ENCODE results near the gene MRPL49.
A peak's percentile ranks its signal among the peaks of the same experiment; 100 is the strongest.

MRPL49 gene

DNA sequence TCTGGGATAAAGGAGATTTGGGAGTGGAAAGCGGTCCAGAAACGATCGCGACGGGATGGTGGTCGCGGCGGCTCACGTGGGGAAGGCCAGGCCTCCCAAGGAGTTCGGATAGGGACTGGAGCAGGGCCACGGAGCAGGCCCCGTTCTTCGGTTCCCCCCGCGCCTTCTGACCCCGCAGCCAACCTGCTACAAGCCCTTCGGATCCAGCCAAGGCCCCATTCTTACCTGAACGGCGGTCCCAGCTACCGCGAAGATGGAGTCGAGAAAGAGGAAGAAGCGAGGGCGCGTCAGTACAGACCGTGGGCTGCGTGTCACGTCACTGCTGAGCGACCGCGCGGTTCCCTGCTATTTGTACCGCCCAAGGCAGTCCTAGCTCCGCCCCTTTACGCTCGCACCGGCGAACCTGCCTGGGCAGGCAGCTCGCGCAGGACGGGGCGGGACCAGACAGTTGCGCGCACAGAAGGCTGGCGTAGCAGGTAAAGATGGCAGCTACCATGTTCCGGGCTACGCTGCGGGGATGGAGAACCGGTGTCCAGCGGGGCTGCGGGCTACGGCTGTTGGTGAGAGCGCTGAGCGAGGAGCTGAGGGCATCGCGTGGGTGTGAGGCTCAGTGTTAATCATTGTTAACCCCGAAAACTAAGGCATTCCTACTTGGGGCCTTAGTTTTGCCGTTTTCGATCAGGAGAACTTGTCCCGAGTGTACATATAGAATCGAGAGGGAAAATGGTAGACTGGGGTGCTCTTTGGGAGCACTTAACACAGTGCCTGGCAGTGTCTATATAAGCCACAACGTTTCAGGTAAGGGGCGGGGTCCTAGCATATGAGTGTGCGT, at the start of gene MRPL49, which contains the start of gene FAU:
Gene MRPL49, plus strand, starts transcription at position 457 of the 832 bp plus-strand sequence. Its CDS starts 26 bp downstream, at position 483.
Gene FAU, minus strand, starts transcription at position 270 of the 832 bp plus-strand sequence. CDS start 321 bp downstream, outside the sequence.
- DNase-seq, result peak; percentile 93

DNA sequence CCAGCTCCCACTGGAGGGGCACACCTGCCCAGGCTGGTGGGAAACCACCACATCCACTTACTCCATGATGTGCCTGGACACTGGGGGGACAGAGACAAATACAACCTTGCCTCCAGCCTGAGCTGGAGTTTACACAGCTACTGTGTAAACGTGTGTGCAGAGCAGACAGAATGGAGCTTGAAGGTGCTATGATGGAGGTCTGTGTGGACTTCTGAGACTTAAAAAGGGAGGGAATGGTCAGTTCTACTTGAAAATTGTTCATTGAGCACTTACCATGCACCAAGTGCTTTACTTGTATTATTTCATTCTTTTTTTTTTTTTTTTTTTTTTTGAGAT, 49.5 kb upstream of the MRPL49 start:
- DNase-seq, result no peak

DNA sequence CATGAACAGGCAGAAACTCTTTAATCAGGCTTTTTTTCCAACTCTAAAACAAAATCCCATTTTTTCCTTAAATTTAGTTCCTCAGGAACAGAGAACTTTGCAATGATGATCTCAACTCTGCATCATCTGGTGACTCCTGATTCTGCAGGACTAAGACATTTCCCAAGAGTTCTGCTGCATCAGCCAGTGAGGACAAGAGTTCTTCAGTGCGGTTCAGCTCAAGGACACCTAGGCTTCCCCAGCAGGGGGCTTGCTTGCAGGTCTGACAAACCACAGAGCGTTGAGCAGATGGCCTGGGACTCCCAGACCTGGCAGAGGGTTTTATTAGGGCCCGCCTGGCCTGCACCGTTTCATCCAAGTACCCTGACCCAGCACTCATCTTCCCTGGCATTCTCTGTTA, 44.7 kb upstream of the MRPL49 start:
- DNase-seq, result peak; percentile 43

GRCh38 chr11:65078151-65078550, 44.0 kb upstream of the MRPL49 start:
- no peak for DNase-seq

DNA sequence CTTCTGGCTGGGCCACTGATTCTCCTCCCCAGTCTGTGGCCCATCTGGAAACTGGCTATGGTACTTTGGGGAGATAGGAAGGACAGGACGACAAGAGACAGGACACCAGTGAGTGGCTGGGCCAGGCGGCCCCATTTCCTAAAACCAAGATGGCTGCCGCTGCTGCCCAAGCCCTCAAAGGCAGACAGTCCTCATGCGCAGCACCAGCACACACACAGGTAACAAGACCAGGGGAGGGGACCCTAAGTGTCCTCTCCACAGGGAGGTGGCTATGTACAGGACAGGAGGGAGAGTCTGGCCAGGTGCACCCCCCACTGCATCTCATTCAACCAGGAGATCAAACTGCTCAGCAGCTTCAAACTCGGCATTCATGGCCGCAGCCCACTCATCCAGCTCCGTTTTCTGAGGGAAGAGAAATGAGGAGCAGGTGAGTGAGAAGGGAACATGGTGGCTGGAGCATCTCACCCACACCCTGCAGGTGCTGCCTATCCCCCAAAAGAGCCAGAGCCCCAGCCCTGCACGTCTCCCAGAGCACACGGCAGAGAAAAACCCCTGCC, 43.3 kb upstream of the MRPL49 start:
- DNase-seq, result no peak

DNA sequence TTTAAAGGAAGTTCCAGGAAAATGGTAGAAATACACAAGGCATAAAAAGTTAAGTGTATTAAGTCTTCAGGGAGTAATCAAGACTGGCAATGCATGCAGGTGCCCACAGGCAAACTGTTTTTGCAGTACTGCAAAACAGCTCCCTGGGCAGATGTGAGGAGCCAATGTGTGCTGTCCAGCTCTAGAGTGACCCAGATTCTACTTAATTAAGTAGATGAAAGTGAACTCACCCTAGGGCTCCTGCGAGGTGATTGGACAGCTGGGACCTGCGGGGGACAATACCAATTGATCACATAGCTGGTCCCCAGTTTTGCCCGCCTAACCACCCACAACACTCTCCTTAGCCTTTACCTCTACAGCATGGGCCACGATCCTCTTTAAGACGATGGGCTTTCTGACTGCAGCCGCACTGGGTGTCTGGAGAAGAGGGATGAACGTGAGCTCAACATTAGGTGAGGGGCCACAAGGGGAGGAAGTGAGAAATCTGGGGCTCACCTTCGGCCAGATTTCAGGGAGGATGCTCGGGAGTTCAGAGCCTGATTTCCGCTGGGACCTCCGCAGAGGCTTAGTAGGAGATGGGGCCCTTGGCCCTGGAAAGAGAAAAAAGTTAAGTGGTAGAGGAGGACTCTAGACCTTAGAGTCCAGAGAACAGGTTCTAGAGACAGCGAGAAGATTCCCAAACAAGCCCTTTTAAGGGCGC, 38.8 kb upstream of the MRPL49 start:
- DNase-seq, result no peak

- peak; percentile 73 for DNase-seq
Observed at GRCh38 chr11:65083834-65084597, 38.1 kb upstream of the MRPL49 start, which contains the start of the genes CDCA5 and ZFPL1. CDCA5 (minus strand) TSS chr11:65084040; CDS start chr11:65083978, 62 bp downstream. ZFPL1 (plus strand) TSS chr11:65084222; CDS start chr11:65084699, 477 bp downstream.

DNA sequence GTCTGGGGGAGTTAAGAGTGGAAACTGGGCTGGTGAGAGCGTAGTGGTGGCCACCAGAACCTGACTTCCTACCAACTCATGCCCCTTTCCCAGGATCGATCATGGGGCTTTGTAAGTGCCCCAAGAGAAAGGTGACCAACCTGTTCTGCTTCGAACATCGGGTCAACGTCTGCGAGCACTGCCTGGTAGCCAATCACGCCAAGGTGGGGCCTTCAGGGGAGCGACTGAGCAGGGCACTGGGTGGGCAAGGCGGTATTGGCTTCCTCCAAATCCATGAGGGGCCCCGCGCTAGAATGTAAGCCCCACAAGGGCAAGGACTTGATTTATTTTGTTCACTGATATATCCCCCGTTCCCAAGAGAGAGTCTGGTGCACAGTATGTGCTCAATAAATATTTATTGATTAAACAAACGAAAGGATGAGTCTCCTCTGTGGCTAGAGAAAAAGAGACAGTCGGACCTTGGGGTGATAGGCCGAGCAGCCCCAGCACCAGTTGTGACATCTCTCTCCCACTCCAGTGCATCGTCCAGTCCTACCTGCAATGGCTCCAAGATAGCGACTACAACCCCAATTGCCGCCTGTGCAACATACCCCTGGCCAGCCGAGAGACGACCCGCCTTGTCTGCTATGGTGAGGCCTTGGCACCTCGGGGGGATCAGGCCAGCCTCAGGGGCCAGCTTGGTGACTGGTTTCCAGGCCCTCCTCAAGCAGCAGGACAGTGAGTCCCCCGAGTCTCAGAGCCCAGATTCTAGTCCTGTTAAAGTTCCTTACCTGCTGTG, 37.3 kb upstream of the MRPL49 start:
- no peak for DNase-seq

DNA sequence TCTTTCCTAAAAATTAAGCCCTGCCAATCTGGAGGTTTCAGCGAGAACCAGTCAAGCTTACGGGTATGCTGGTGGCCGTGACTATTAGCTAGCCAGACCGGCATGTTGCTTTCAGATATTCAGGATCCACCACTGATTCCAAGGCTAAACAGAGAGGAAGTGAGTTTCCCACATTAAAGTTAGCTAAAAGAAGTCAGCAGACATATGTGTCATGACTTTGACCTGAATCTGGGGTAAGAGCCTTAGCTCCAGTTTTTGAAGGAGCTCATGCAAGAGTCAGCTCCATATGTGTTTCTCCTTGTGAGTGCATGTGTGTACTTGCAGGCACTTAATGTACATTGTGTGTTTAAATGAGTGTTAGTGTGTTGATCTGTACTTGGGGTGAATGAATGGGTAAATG, 36.7 kb upstream of the MRPL49 start:
- no peak for DNase-seq

GRCh38 chr11:65086809-65087208, 35.3 kb upstream of the MRPL49 start:
- no peak for DNase-seq

GRCh38 chr11:65087216-65087615, 34.9 kb upstream of the MRPL49 start:
- DNase-seq, result no peak

DNA sequence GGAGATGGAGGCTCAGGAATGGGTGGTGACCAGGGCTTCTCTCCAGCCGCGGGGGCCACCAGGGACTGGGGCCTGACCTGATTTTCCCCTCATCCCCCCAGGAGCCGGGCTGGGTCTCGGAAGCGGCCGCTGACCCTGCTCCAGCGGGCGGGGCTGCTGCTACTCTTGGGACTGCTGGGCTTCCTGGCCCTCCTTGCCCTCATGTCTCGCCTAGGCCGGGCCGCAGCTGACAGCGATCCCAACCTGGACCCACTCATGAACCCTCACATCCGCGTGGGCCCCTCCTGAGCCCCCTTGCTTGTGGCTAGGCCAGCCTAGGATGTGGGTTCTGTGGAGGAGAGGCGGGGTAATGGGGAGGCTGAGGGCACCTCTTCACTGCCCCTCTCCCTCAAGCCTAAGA, 34.3 kb upstream of the MRPL49 start:
- DNase-seq, result no peak

GRCh38 chr11:65089621-65090020, 32.5 kb upstream of the MRPL49 start:
- DNase-seq, result no peak

DNA sequence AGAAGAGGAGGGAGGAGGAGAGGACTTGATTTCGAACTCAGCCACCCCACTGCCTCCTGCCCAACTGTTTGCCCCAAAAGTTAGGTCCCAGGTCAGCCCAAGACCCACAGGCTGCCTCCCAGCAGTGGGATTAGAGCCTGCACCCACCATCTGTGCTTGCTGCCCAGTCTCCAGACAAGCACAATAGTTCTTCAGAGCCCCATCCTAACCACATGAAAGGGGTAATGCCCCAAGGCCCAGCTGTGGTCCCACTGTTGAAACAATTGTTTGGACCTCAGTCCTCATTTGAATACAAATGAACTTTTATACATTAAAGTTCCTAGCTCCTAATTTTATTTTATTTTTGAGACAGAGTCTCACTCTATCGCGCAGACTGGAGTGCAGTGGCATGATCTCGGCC, 31.5 kb upstream of the MRPL49 start:
- no peak for DNase-seq

DNA sequence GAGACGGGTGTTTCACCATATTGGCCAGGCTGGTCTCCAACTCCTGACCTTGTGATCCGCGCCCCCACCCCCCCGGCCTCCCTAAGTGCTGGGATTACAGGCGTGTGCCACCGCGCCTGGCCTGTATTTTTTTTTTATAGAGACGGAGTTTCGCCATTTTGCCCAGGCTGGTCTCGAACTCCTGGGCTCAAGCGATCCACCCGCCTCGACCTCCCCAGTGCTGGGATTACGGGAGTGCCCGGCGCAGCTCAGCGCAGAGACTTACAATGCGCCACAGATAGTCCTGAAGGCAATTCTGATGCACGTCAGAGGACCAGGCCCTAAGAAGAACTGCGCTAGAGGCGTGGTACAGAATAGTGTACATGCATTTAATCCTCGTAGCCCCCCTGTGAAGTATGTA, 26.7 kb upstream of the MRPL49 start:
- no peak for DNase-seq

GRCh38 chr11:65095974-65096806, 25.9 kb upstream of the MRPL49 start, which contains the start of gene VPS51:
VPS51 (plus strand) TSS chr11:65096214; CDS start chr11:65096251, 37 bp downstream.
- peak; percentile 56 for DNase-seq

- DNase-seq, result no peak
Observed at GRCh38 chr11:65096926-65097325, 25.2 kb upstream of the MRPL49 start.

GRCh38 chr11:65100674-65101350, 21.3 kb upstream of the MRPL49 start:
- no peak for DNase-seq

DNA sequence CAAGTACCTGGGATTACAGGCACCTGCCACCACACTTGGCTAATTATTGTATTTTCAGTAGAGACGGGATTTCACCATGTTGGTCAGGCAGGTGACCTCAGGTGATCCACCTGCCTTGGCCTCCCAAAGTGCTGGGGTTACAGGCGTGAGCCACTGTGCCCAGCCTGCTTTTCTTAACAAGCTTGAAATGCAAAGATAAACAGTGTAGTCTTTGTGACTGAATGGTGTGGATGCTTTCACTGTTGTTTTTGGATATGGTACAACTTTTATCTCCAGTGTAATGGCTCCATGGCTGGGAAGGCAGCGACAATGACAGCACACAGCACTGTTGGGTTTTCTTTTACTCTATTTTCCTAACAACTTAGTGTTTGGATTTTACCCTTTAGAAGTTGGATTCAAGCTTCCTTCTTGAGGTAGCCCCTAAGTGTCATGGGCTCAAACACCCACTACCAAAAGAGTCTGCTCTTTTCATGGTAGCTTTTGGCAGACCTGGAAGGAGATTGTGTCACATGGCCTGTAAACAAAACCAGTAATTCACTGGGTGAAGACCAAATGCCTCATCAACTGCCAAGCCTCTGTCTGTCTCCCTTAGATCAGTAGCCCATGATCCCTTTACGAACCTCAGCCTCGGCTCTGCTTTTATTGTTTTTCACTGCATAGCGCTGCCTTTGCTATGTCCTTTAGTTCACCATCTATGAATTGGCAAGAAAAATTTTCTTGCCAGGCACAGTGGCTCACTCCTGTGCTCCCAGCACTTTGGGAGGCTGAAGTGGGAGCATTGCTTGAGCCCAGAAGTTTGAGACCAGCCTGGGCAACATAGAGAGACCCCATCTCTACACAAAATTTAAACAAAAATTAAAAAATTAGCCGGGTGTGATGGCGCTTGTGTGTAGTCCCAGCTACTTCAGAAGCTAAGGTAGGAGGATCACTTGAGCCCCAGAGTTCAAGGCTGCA, 19.7 kb upstream of the MRPL49 start:
- DNase-seq, result no peak
